Measurements from ENCODE around the gene DUS4L. TPM values are rescaled to one million over a fixed set of nuclear protein-coding genes. Genes with fewer than 3 reads are reported as not detected.

The DUS4L gene
- total and polyA plus RNA-seq, 8 donors: 4.3 to 18.8 (median 15.7) TPM

- Histone ChIP-seq H3K4me3 (peak overlapping the region; percentile 78 to 96), H3K27ac (peak overlapping the region; percentile 86 to 89), H3K4me1 (peaks cover 0 to 48% of the 10 kb centered on the region in 2 donors), H3K36me3 (no peaks in the 10 kb centered on the region), H3K9me3 (no peaks in the 10 kb centered on the region), H3K27me3 (no peaks in the 10 kb centered on the region)
- DNase-seq: no peak
- intact Hi-C loops (cut with DNase I): no loop called here
- peak; percentile 79 for ATAC-seq
- TF ChIP-seq, protein P1, sequence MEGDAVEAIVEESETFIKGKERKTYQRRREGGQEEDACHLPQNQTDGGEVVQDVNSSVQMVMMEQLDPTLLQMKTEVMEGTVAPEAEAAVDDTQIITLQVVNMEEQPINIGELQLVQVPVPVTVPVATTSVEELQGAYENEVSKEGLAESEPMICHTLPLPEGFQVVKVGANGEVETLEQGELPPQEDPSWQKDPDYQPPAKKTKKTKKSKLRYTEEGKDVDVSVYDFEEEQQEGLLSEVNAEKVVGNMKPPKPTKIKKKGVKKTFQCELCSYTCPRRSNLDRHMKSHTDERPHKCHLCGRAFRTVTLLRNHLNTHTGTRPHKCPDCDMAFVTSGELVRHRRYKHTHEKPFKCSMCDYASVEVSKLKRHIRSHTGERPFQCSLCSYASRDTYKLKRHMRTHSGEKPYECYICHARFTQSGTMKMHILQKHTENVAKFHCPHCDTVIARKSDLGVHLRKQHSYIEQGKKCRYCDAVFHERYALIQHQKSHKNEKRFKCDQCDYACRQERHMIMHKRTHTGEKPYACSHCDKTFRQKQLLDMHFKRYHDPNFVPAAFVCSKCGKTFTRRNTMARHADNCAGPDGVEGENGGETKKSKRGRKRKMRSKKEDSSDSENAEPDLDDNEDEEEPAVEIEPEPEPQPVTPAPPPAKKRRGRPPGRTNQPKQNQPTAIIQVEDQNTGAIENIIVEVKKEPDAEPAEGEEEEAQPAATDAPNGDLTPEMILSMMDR (IDR thresholded peaks at IDR 0.05): no peak
These were observed 543 bp upstream of the DUS4L start for GRCh38 chr7:107563081-107563774.

DNA sequence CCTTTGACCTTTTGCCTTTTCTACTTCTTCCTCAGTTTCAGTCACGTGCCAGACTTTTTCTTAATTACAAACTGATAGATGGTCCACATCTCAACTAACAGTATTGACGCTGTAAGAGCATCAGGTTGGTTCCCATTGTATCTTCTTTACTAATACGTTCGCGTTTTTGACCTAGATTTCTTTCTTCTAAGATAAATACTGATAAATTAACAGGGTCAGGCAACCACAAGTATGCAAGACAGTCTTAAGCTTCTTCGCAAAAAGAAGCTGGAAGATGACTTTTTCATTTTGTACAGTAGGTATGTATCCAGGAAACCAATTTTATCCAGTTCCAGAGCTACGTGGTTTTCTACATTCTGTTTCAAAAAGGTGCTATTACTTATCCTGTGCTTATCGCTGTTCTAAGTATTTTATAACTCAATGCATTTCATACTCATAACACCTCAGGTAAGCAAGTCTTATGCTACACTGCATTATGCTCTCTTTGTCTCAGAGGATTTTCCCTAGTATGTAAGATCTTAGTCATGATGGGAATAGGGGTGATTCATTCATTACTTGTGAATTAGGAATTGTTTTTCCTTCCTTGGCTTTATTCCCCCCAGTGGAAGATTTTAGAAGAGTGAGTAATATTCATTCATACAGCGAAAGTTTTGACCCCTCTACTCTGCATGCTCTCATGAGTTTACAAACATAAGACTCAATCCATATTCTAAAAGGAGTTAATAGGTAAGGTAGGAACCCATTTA, 955 bp downstream of the DUS4L start:
- intact Hi-C loops (cut with DNase I): no loop called here
- Histone ChIP-seq H3K4me1 (peaks cover 0 to 44% of the 10 kb centered on the region in 2 donors), H3K27ac (peak overlapping the region; percentile 86 to 89), H3K9me3 (no peaks in the 10 kb centered on the region), H3K36me3 (no peaks in the 10 kb centered on the region), H3K4me3 (peak overlapping the region; percentile 78 to 96), H3K27me3 (no peaks in the 10 kb centered on the region)
- ATAC-seq: no peak
- TF ChIP-seq, protein P1 (IDR thresholded peaks at IDR 0.05): no peak
- DNase-seq: no peak

GRCh38 chr7:107570298-107570697, 6.5 kb downstream of the DUS4L start:
- ATAC-seq (no peak), DNase-seq (no peak)
- Histone ChIP-seq H3K27me3 (no peaks in the 10 kb centered on the region), H3K4me1 (no peaks in the 10 kb centered on the region), H3K27ac (no peak overlapping the region), H3K36me3 (peaks cover 0 to 12% of the 10 kb centered on the region in 2 donors), H3K4me3 (no peak overlapping the region), H3K9me3 (no peaks in the 10 kb centered on the region)
- TF ChIP-seq, protein P1 (IDR thresholded peaks at IDR 0.05): no peak
- intact Hi-C loops (cut with DNase I): no loop called here

GRCh38 chr7:107573537-107573936, 9.8 kb downstream of the DUS4L start:
- Histone ChIP-seq H3K9me3 (no peaks in the 10 kb centered on the region), H3K4me1 (peaks cover 0 to 1% of the 10 kb centered on the region in 2 donors), H3K36me3 (peaks cover 0 to 12% of the 10 kb centered on the region in 2 donors), H3K27me3 (no peaks in the 10 kb centered on the region), H3K4me3 (no peak overlapping the region), H3K27ac (no peak overlapping the region)
- DNase-seq: no peak
- TF ChIP-seq, protein P1 (IDR thresholded peaks at IDR 0.05): no peak
- ATAC-seq: no peak
- intact Hi-C loops (cut with DNase I): no loop called here

GRCh38 chr7:107579554-107579884, 15.7 kb downstream of the DUS4L start:
- peaks cover 0 to 7% of the 10 kb centered on the region in 2 donors for H3K36me3 ChIP-seq
- H3K27me3 ChIP-seq: no peaks in the 10 kb centered on the region
- H3K27ac ChIP-seq: peak overlapping the region; percentile 94 to 95
- intact Hi-C loops (cut with DNase I): no loop called here
- peak overlapping the region; percentile 58 to 71 for H3K4me3 ChIP-seq
- H3K9me3 ChIP-seq: no peaks in the 10 kb centered on the region
- DNase-seq (no peak), ATAC-seq (peak; percentile 15)
- peaks cover 0 to 42% of the 10 kb centered on the region in 2 donors for H3K4me1 ChIP-seq
- TF ChIP-seq, protein P1 (IDR thresholded peaks at IDR 0.05): no peak
